GM23248 (cell line): ENCODE results near the gene ATXN7L1.

Source experiments
- EZH2 ChIP-seq: fragments of 200-600 bp; sonication (generic); IDR thresholded peaks from 2 replicates; pipeline ENCODE4 v1.6.1; 2018; ENCODE audit warnings: antibody characterized with exemption, mild to moderate bottlenecking; ENCODE audit not compliant: insufficient read depth, poor library complexity, severe bottlenecking
- EZH2phosphoT487 ChIP-seq: fragments of 200-600 bp; sonication (generic); IDR thresholded peaks from 2 replicates; pipeline ENCODE4 v1.6.1; 2018; ENCODE audit warnings: antibody characterized with exemption, moderate library complexity, mild to moderate bottlenecking, low read depth; ENCODE audit not compliant: insufficient read depth

DNA sequence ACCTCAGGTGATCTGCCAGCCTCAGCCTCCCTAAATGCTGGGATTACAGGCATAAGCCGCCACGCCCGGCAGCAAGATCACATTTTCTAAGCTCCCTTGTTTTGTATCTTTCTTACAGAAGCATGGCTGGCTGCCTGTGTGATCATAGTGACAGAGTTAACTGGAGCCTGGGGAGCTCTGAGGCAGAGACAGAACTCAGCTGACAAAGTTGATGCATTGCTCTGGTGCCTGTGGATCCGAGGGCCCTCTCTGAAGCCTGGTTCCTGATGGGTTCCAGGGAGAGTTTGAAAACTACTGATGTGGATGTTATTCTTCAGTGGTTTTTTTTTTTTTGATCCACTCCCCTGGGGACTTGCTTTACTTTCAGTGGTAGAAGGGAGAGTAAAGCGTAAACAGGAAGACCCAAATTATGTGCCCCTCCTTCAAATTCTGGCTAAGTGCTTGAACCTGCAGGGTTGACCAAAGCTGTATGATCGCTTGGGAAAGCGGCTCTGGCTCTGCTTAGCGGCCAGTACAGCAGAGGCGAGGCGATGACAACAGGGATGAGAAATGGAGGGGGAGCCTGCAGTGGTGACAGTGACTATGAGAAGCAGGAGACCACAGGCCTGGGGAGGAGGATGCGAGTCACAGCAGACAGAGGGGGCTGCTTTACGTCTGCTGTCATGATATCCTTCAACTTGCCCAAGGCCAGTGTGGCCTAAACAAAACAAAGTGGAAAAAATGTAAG is 288.3 kb downstream of the ATXN7L1 start:
- TF ChIP-seq EZH2phosphoT487 = no peak
- TF ChIP-seq EZH2 = no peak
